WI38 (cell line): Measurements from ENCODE around the gene TNFRSF8.
A peak's percentile ranks its signal among the peaks of the same experiment; 100 is the strongest.

ENCODE experiments used
- H3K4me3 ChIP-seq: 2 replicates; pipeline ENCODE4 v1.5.1; 2011; ENCODE audit warnings: low read depth, mild to moderate bottlenecking, control low read depth, low read length
- CTCF ChIP-seq: IDR thresholded peaks from 2 replicates; pipeline ENCODE4 v1.5.1; 2012; ENCODE audit warnings: low read depth, mild to moderate bottlenecking, control low read depth, low read length

The TNFRSF8 gene

GRCh38 chr1:12162459-12163137 is 99.5 kb downstream of the TNFRSF8 start:
- H3K4me3 ChIP-seq, result no peak overlapping the region
- TF ChIP-seq CTCF, result no peak

- TF ChIP-seq CTCF, result no peak
- H3K4me3 ChIP-seq, result no peak overlapping the region
Observed at GRCh38 chr1:12163210-12163609, 100.1 kb downstream of the TNFRSF8 start.

- TF ChIP-seq CTCF, result no peak
- no peak overlapping the region for H3K4me3 ChIP-seq
Observed at GRCh38 chr1:12164210-12164609, 101.1 kb downstream of the TNFRSF8 start.

- no peak for TF ChIP-seq CTCF
- no peak overlapping the region for H3K4me3 ChIP-seq
Observed at GRCh38 chr1:12165342-12165741, 102.2 kb downstream of the TNFRSF8 start.

- no peak for TF ChIP-seq CTCF
- H3K4me3 ChIP-seq, result peak within 1 kb of the TSS; percentile 65
Observed at GRCh38 chr1:12166834-12167492, 103.9 kb downstream of the TNFRSF8 start, which contains the start of gene TNFRSF1B. TNFRSF1B (plus strand) TSS chr1:12166991; CDS start chr1:12167092, 101 bp downstream.

GRCh38 chr1:12167493-12168429 is 104.7 kb downstream of the TNFRSF8 start:
- TF ChIP-seq CTCF, result no peak
- peak overlapping the region; percentile 65 for H3K4me3 ChIP-seq
